H1 (cell line): ENCODE measurements around the gene DGKI. TPM values are rescaled to one million over a fixed set of nuclear protein-coding genes. Genes with fewer than 3 reads are reported as not detected.

ENCODE experiments used
- CTCF ChIA-PET: fragments of 300-600 bp; sonication (Branson Sonifier 250); formaldehyde crosslinking; loops from one replicate; lab custom pipeline; 2021; ENCODE audit not compliant: partially characterized antibody; lab: Charles Lee
- POLR2A ChIA-PET: fragments of 300-600 bp; sonication (Branson Sonifier 250); formaldehyde crosslinking; loops from one replicate; lab custom pipeline; 2021; ENCODE audit warnings: inconsistent platforms; ENCODE audit not compliant: partially characterized antibody; lab: Charles Lee
- DNase-seq, 2 experiments: peaks; one replicate each; pipeline versions ENCODE4 v3.0.0 to v3.0.0-alpha.2; 2010 to 2022; ENCODE audit warnings: low spot score in 2 of 2, low read depth in 1 of 2, mixed read lengths in 1 of 2
- FAIRE-seq: peaks from 2 replicates; lab custom pipeline; 2011; peaks lifted over from hg19 to GRCh38; lab: Jason Lieb, UNC
- H2AFZ ChIP-seq: 2 replicates; pipeline ENCODE4 v1.8.1; 2012; ENCODE audit warnings: low read length, inconsistent platforms
- H2AK5ac ChIP-seq: 2 replicates; pipeline ENCODE4 v1.6.1; 2013; ENCODE audit warnings: low read depth, low read length
- H2BK120ac ChIP-seq: replicated peaks from 2 replicates; pipeline ENCODE3; 2013; ENCODE audit warnings: low read depth, low read length, inconsistent platforms
- H2BK12ac ChIP-seq: 2 replicates; pipeline ENCODE4 v1.6.1; 2013; ENCODE audit warnings: low read depth, low read length
- H2BK15ac ChIP-seq: 2 replicates; pipeline ENCODE4 v1.6.1; 2013; ENCODE audit warnings: low read length
- H2BK20ac ChIP-seq: 2 replicates; pipeline ENCODE4 v1.6.1; 2013; ENCODE audit warnings: low read length
- H2BK5ac ChIP-seq: 2 replicates; pipeline ENCODE4 v1.6.1; 2013; ENCODE audit warnings: low read depth, low read length
- H3K14ac ChIP-seq: 2 replicates; pipeline ENCODE4 v1.6.1; 2013; ENCODE audit warnings: inconsistent platforms; ENCODE audit not compliant: insufficient read length
- H3K18ac ChIP-seq: 2 replicates; pipeline ENCODE4 v1.6.1; 2013; ENCODE audit warnings: low read length; ENCODE audit errors: extremely low read depth
- H3K23ac ChIP-seq: 2 replicates; pipeline ENCODE4 v1.6.1; 2013; ENCODE audit warnings: inconsistent platforms; ENCODE audit not compliant: insufficient read length
- H3K23me2 ChIP-seq: 2 replicates; pipeline ENCODE4 v1.6.1; 2013; ENCODE audit warnings: low read depth, low read length
- H3K27ac ChIP-seq: 2 replicates; pipeline ENCODE4 v1.6.1; 2011; ENCODE audit warnings: low read depth, low read length, inconsistent platforms
- H3K27me3 ChIP-seq, 4 experiments: replicated peaks in 1 of 4; 1 replicate in 1 of 4; 2 replicates in 3 of 4; pipeline versions ENCODE4 v1.6.1 to v1.8.1; 2011 to 2013; ENCODE audit warnings: low read length in 3 of 4, mild to moderate bottlenecking in 3 of 4, inconsistent platforms in 2 of 4, mixed read lengths in 2 of 4, moderate library complexity in 1 of 4; ENCODE audit not compliant: control insufficient read depth in 3 of 4, insufficient read depth in 3 of 4; ENCODE audit errors: extremely low read depth in 1 of 4
- H3K36me3 ChIP-seq, 4 experiments: 2 replicates each; pipeline versions ENCODE4 v1.6.1 to v1.8.1; 2011 to 2013; ENCODE audit warnings: mild to moderate bottlenecking in 4 of 4, low read length in 3 of 4, moderate library complexity in 2 of 4, control low read depth in 1 of 4, inconsistent platforms in 1 of 4; ENCODE audit not compliant: insufficient read depth in 4 of 4, control insufficient read depth in 2 of 4
- H3K4ac ChIP-seq: replicated peaks from 2 replicates; pipeline ENCODE3; 2013; ENCODE audit warnings: low read length, low read depth, mixed read lengths, inconsistent platforms; ENCODE audit not compliant: insufficient read length
- H3K4me1 ChIP-seq, 4 experiments: replicated peaks in 1 of 4; 1 replicate in 1 of 4; 2 replicates in 3 of 4; pipeline versions ENCODE4 v1.6.1 to v1.8.1; 2011 to 2013; ENCODE audit warnings: low read length in 3 of 4, inconsistent platforms in 2 of 4, mixed read lengths in 1 of 4; ENCODE audit not compliant: insufficient read depth in 4 of 4, control insufficient read depth in 3 of 4
- H3K4me2 ChIP-seq, 2 experiments: 2 replicates each; pipeline versions ENCODE4 v1.6.1 to v1.8.1; 2011 to 2013; ENCODE audit warnings: low read depth in 2 of 2, low read length in 2 of 2, control low read depth in 1 of 2, inconsistent platforms in 1 of 2, mild to moderate bottlenecking in 1 of 2; ENCODE audit not compliant: insufficient read depth in 1 of 2
- H3K4me3 ChIP-seq, 4 experiments: fragments of 200-600, 300-600 bp in 1 of 4; sonication (generic), shearing (Covaris generic), sonication (Bioruptor Twin) in 1 of 4; 2 replicates each; pipeline versions ENCODE4 v1.5.1 to v1.8.1; 2011 to 2016; ENCODE audit warnings: low read length in 4 of 4, low read depth in 3 of 4, control low read depth in 2 of 4, inconsistent platforms in 2 of 4, mild to moderate bottlenecking in 2 of 4, mixed read lengths in 1 of 4, moderate library complexity in 1 of 4; ENCODE audit not compliant: insufficient read depth in 2 of 4; ENCODE audit errors: extremely low read depth in 1 of 4
- H3K56ac ChIP-seq: replicated peaks from 2 replicates; pipeline ENCODE3; 2013; ENCODE audit warnings: low read depth, mild to moderate bottlenecking, mixed read lengths, low read length, inconsistent platforms; ENCODE audit not compliant: insufficient read length
- H3K79me1 ChIP-seq: 2 replicates; pipeline ENCODE4 v1.6.1; 2013; ENCODE audit warnings: low read depth, low read length, control low read depth
- H3K79me2 ChIP-seq, 2 experiments: 2 replicates each; pipeline versions ENCODE4 v1.6.1 to v1.8.1; 2012 to 2013; ENCODE audit warnings: low read length in 2 of 2, mild to moderate bottlenecking in 2 of 2, inconsistent platforms in 1 of 2; ENCODE audit not compliant: insufficient read depth in 2 of 2, control insufficient read depth in 1 of 2
- H3K9ac ChIP-seq, 4 experiments: replicated peaks in 1 of 4; 1 replicate in 1 of 4; 2 replicates in 3 of 4; pipeline versions ENCODE4 v1.6.1 to v1.8.1; 2011 to 2013; ENCODE audit warnings: low read depth in 3 of 4, low read length in 3 of 4, control low read depth in 2 of 4, mild to moderate bottlenecking in 2 of 4, moderate library complexity in 2 of 4, inconsistent platforms in 1 of 4; ENCODE audit errors: extremely low read depth in 1 of 4
- H3K9me3 ChIP-seq, 2 experiments: 2 replicates each; pipeline versions ENCODE4 v1.6.1 to v1.8.1; 2012 to 2013; ENCODE audit warnings: mild to moderate bottlenecking in 2 of 2, moderate library complexity in 2 of 2, control low read depth in 1 of 2, inconsistent platforms in 1 of 2, low read depth in 1 of 2, low read length in 1 of 2, mixed read lengths in 1 of 2; ENCODE audit not compliant: insufficient read depth in 2 of 2
- H4K20me1 ChIP-seq, 2 experiments: replicated peaks in 1 of 2; 2 replicates each; pipeline versions ENCODE3 to v1.8.1; 2011 to 2013; ENCODE audit warnings: inconsistent platforms in 2 of 2, low read length in 2 of 2, mild to moderate bottlenecking in 1 of 2; ENCODE audit not compliant: insufficient read depth in 2 of 2, control insufficient read depth in 1 of 2
- H4K5ac ChIP-seq: 2 replicates; pipeline ENCODE4 v1.6.1; 2013; ENCODE audit warnings: low read length, low read depth, mixed read lengths, inconsistent platforms; ENCODE audit not compliant: insufficient read length
- H4K8ac ChIP-seq: 2 replicates; pipeline ENCODE4 v1.8.0; 2013; ENCODE audit warnings: mild to moderate bottlenecking, moderate library complexity, low read length, inconsistent platforms; ENCODE audit not compliant: insufficient read depth; ENCODE audit errors: extremely low read depth
- H4K91ac ChIP-seq: replicated peaks from 2 replicates; pipeline ENCODE3; 2013; ENCODE audit warnings: low read length, mixed read lengths, inconsistent platforms; ENCODE audit not compliant: insufficient read length
- BACH1 ChIP-seq: IDR thresholded peaks from 2 replicates; pipeline ENCODE4 v1.6.1; 2012; ENCODE audit warnings: low read length, improper control_type of control experiment
- BRCA1 ChIP-seq: IDR thresholded peaks from 2 replicates; pipeline ENCODE4 v1.6.1; 2012; ENCODE audit warnings: low read depth, low read length, improper control_type of control experiment
- CHD2 ChIP-seq: IDR thresholded peaks from 2 replicates; pipeline ENCODE4 v1.6.1; 2012; ENCODE audit warnings: low read length, improper control_type of control experiment
- EP300 ChIP-seq, 2 experiments: IDR thresholded peaks; 1 replicate in 1 of 2; 2 replicates in 1 of 2; pipeline ENCODE4 v1.6.1; 2011 to 2012; ENCODE audit warnings: low read depth in 2 of 2, low read length in 2 of 2, mild to moderate bottlenecking in 2 of 2, borderline replicate concordance in 1 of 2, inconsistent platforms in 1 of 2, moderate library complexity in 1 of 2
- JUN ChIP-seq: IDR thresholded peaks from 2 replicates; pipeline ENCODE4 v1.6.1; 2011; ENCODE audit warnings: low read depth, mild to moderate bottlenecking, improper control_type of control experiment, low read length
- JUND ChIP-seq: IDR thresholded peaks from 2 replicates; pipeline ENCODE4 v1.6.1; 2011; ENCODE audit warnings: mild to moderate bottlenecking, improper control_type of control experiment, low read length
- KDM5A ChIP-seq: fragments of 200-600 bp; IDR thresholded peaks from 2 replicates; pipeline ENCODE4 v1.7.1; 2012; ENCODE audit warnings: mild to moderate bottlenecking, low read length, inconsistent platforms, mixed read lengths
- POLR2AphosphoS5 ChIP-seq: IDR thresholded peaks from 2 replicates; pipeline ENCODE4 v1.6.1; 2011; ENCODE audit warnings: low read depth, low read length
- SIX5 ChIP-seq: IDR thresholded peaks from 2 replicates; pipeline ENCODE4 v1.6.1; 2011; ENCODE audit warnings: mild to moderate bottlenecking, low read depth, low read length
- SP4 ChIP-seq: IDR thresholded peaks from 2 replicates; pipeline ENCODE4 v1.6.1; 2012; ENCODE audit warnings: low read length, inconsistent platforms
- SRF ChIP-seq: IDR thresholded peaks from 2 replicates; pipeline ENCODE4 v1.6.1; 2011; ENCODE audit warnings: mild to moderate bottlenecking, low read depth, low read length, moderate library complexity
- SUZ12 ChIP-seq: fragments of 200-600 bp; sonication (generic); IDR thresholded peaks from 2 replicates; pipeline ENCODE4 v1.6.1; 2012; ENCODE audit warnings: mild to moderate bottlenecking, inconsistent platforms, low read length, moderate library complexity, mixed read lengths
- TCF12 ChIP-seq: IDR thresholded peaks from 2 replicates; pipeline ENCODE4 v1.6.1; 2011; ENCODE audit warnings: low read depth, mild to moderate bottlenecking, low read length
- WGBS, 2 experiments: shearing (Covaris generic) in 1 of 2; methylation state at CpG; one replicate each; pipeline versions ENCODE4 v1.1.6 to v1.1.7; 2013 to 2015; ENCODE audit warnings: low lambda C conversion rate in 2 of 2, mixed read lengths in 2 of 2, inconsistent platforms in 1 of 2, low coverage in 1 of 2, missing lambda C conversion rate in 1 of 2; ENCODE audit not compliant: insufficient replicate concordance in 2 of 2, insufficient coverage in 1 of 2, insufficient read length in 1 of 2; ENCODE audit errors: extremely low coverage in 1 of 2, missing lambda C conversion rate in 1 of 2; 5-methylcytosine and 5-hydroxymethylcytosine counted together
- polyA plus RNA-seq, 7 experiments: library from polyadenylated mRNA; depleted of rRNA in 3 of 7; stranded (reverse) in 5 of 7; unstranded in 2 of 7; fragments of >200 nt in 5 of 7; fragments of 200-250 nt in 2 of 7; gene quantifications; 1 replicate in 5 of 7; 2 replicates in 1 of 7; 4 replicates in 1 of 7; pipeline versions ENCODE4 v1.2.1 to v1.2.3, GENCODE V29; 2011 to 2013; ENCODE audit warnings: missing spikeins in 2 of 7, mixed read lengths in 2 of 7
- total RNA-seq: library from RNA; stranded (reverse); fragmentation: NEBNext Ultra II Directional; extraction: Animal tissue kit (Norgen Biotek cat#: 25700); gene quantifications from 2 replicates; pipeline ENCODE4 v1.2.1, GENCODE V29; 2021
- TF ChIP-seq, protein P1 (sequence below), 3 experiments: IDR thresholded peaks; 1 replicate in 2 of 3; 2 replicates in 1 of 3; pipeline versions ENCODE4 v1.5.1 to v1.6.1; 2011; ENCODE audit warnings: low read length in 3 of 3, mild to moderate bottlenecking in 3 of 3, inconsistent platforms in 2 of 3, low read depth in 1 of 3, moderate library complexity in 1 of 3; ENCODE audit not compliant: insufficient read depth in 1 of 3; ENCODE audit errors: control extremely low read depth in 1 of 3

The DGKI gene
- total and polyA plus RNA-seq, 2 of the 8 experiments (the other 6 are each of a cell fraction or from before 2014, with no cell fraction given) = 0.20 to 0.71 TPM

GRCh38 chr7:137546671-137547070, 300.1 kb downstream of the DGKI start:
- Histone ChIP-seq H3K79me2 (no peaks in the 10 kb centered on the region), H3K36me3 (no peaks in the 10 kb centered on the region), H3K14ac (no peak overlapping the region), H2AFZ (no peak overlapping the region), H2BK12ac (no peak overlapping the region), H3K23me2 (no peaks in the 10 kb centered on the region), H3K9ac (no peak overlapping the region), H3K23ac (no peak overlapping the region), H2BK120ac (no peak overlapping the region), H3K4me3 (no peak overlapping the region), H2BK15ac (no peak overlapping the region), H2BK5ac (no peak overlapping the region), H3K9me3 (no peaks in the 10 kb centered on the region), H3K4me1 (peaks cover 0 to 2% (median 0%) of the 10 kb centered on the region in 4 experiments; a peak in 1 of 7 replicates), H4K8ac (no peak overlapping the region), H3K79me1 (no peaks in the 10 kb centered on the region), H4K20me1 (no peaks in the 10 kb centered on the region), H4K5ac (no peak overlapping the region), H3K27me3 (no peaks in the 10 kb centered on the region), H3K4ac (no peak overlapping the region), H3K18ac (no peak overlapping the region), H4K91ac (no peak overlapping the region), H3K4me2 (no peak overlapping the region), H3K56ac (no peak overlapping the region), H3K27ac (no peak overlapping the region), H2AK5ac (no peak overlapping the region), H2BK20ac (no peak overlapping the region)
- ChIA-PET CTCF (no interaction called here), POLR2A (no interaction called here)
- WGBS, 2 experiments = 94% methylated on average over 4 of the region's 4 CpGs; no CpG with 5 or more reads in 1 of the 2 experiments
- DNase-seq = no peak
- FAIRE-seq = no peak
- TF ChIP-seq SRF = no peak
- no peak for TF ChIP-seq JUN
- TF ChIP-seq CHD2 = no peak
- no peak for TF ChIP-seq POLR2AphosphoS5
- TF ChIP-seq BACH1 = no peak
- no peak for TF ChIP-seq KDM5A
- no peak for TF ChIP-seq JUND
- TF ChIP-seq BRCA1 = no peak
- TF ChIP-seq SIX5 = no peak
- no peak for TF ChIP-seq SUZ12
- no peak for TF ChIP-seq TCF12
- TF ChIP-seq EP300 (IDR thresholded peaks at IDR 0.05; ENCODE audit: borderline replicate concordance in 1 of 2, low read depth in 2 of 2, low read length in 2 of 2) = no peak
- no peak for TF ChIP-seq SP4
- TF ChIP-seq, protein P1, sequence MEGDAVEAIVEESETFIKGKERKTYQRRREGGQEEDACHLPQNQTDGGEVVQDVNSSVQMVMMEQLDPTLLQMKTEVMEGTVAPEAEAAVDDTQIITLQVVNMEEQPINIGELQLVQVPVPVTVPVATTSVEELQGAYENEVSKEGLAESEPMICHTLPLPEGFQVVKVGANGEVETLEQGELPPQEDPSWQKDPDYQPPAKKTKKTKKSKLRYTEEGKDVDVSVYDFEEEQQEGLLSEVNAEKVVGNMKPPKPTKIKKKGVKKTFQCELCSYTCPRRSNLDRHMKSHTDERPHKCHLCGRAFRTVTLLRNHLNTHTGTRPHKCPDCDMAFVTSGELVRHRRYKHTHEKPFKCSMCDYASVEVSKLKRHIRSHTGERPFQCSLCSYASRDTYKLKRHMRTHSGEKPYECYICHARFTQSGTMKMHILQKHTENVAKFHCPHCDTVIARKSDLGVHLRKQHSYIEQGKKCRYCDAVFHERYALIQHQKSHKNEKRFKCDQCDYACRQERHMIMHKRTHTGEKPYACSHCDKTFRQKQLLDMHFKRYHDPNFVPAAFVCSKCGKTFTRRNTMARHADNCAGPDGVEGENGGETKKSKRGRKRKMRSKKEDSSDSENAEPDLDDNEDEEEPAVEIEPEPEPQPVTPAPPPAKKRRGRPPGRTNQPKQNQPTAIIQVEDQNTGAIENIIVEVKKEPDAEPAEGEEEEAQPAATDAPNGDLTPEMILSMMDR (IDR thresholded peaks at IDR 0.05; ENCODE audit: control extremely low read depth in 1 of 3, insufficient read depth in 1 of 3, low read depth in 1 of 3, low read length in 3 of 3) = no peak
